Thyroid gland (tissue), 4 donors: Measurements from ENCODE around the gene NFIA. TPM values are rescaled to one million over a fixed set of nuclear protein-coding genes. Genes with fewer than 3 reads are reported as not detected.

ENCODE experiments used
- DNase-seq, 2 donors: peaks; one replicate each; pipeline ENCODE4 v3.0.0-alpha.2; 2019
- H3K27ac ChIP-seq, 3 donors: fragments of 200-600 bp; sonication (generic); 1 replicate in 2 of 3; 2 replicates in 1 of 3; pipeline ENCODE4 v1.5.1; 2016 to 2019; ENCODE audit warnings: mild to moderate bottlenecking in 1 of 3, moderate library complexity in 1 of 3
- H3K27me3 ChIP-seq: fragments of 200-600 bp; sonication (generic); one replicate; pipeline ENCODE4 v1.5.1; 2019
- H3K36me3 ChIP-seq, 2 donors: fragments of 200-600 bp; sonication (generic); one replicate each; pipeline ENCODE4 v1.5.1; 2016 to 2019
- H3K4me1 ChIP-seq, 2 donors: fragments of 200-600 bp; sonication (generic); one replicate each; pipeline ENCODE4 v1.5.1; 2017 to 2019
- H3K4me3 ChIP-seq, 3 donors: fragments of 200-600 bp; sonication (generic); replicated peaks in 1 of 3; 1 replicate in 2 of 3; 2 replicates in 1 of 3; pipeline ENCODE4 v1.5.1; 2016; ENCODE audit warnings: mild to moderate bottlenecking in 1 of 3
- H3K9me3 ChIP-seq: fragments of 200-600 bp; sonication (generic); one replicate; pipeline ENCODE4 v1.5.1; 2017
- POLR2A ChIP-seq, 2 donors: fragments of 450-650 bp; IDR thresholded peaks; one replicate each; pipeline ENCODE4 v1.6.1; 2017; ENCODE audit warnings: antibody characterized with exemption in 2 of 2, mild to moderate bottlenecking in 2 of 2, moderate library complexity in 1 of 2
- WGBS, 2 donors: methylation state at CpG; one replicate each; pipeline ENCODE4 v1.1.5; 2017; 5-methylcytosine and 5-hydroxymethylcytosine counted together
- intact Hi-C: fragments of 100-400 bp; cut with DNase I; formaldehyde crosslinking; loops from one replicate; pipeline ENCODE4 v1.15.1; 2023
- total RNA-seq, 4 donors: library from RNA; depleted of rRNA; stranded (reverse); fragments of >200 nt; gene quantifications; one replicate each; pipeline ENCODE4 v1.2.3, GENCODE V29; 2016
- TF ChIP-seq, protein P1 (sequence below), 6 experiments: fragments of 200-600 bp in 3 of 6; fragments of 450-650 bp in 3 of 6; sonication (generic) in 3 of 6; IDR thresholded peaks; one replicate each; pipeline ENCODE4 v1.5.1; 2016 to 2019; ENCODE audit warnings: antibody characterized with exemption in 6 of 6, mild to moderate bottlenecking in 2 of 6, inconsistent platforms in 1 of 6, moderate library complexity in 1 of 6

NFIA gene
- total RNA-seq, 4 donors from 2014 or later: 105 to 149 (median 118) TPM

DNA sequence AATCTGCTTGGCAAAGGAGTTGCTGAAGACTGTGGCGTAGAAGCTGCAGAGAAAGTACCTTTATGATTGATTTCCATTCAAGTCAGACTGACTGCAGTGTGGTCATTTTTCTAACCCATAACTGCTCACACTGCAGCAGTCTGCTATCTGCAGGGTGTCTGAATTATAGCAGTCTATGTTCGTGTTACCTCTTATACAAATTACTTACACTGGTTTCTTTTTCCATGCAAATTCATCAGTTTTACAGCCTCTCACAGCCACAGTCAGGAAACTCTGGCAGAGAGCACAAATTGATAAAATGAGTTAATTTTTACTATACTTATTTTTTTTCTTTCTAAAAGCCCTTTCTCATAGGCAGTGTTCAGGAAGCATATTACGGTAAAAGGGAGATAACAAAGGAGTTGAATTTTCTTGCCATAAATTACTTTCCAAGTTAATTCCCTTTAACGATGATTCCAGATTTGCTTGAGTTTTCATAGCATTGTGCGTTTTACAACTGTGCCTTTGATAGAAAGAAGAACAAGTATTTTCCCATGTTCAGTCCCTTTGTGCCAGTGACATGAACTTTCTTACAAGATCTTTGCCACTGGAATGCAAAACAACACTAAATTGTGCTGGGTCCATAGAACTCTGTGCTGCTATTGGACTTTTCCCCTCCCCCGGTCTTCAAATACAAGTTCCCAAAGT, 261.5 kb downstream of the NFIA start:
- intact Hi-C loops: no loop called here
- TF ChIP-seq, protein P1, sequence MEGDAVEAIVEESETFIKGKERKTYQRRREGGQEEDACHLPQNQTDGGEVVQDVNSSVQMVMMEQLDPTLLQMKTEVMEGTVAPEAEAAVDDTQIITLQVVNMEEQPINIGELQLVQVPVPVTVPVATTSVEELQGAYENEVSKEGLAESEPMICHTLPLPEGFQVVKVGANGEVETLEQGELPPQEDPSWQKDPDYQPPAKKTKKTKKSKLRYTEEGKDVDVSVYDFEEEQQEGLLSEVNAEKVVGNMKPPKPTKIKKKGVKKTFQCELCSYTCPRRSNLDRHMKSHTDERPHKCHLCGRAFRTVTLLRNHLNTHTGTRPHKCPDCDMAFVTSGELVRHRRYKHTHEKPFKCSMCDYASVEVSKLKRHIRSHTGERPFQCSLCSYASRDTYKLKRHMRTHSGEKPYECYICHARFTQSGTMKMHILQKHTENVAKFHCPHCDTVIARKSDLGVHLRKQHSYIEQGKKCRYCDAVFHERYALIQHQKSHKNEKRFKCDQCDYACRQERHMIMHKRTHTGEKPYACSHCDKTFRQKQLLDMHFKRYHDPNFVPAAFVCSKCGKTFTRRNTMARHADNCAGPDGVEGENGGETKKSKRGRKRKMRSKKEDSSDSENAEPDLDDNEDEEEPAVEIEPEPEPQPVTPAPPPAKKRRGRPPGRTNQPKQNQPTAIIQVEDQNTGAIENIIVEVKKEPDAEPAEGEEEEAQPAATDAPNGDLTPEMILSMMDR (IDR thresholded peaks at IDR 0.05): no peak
- TF ChIP-seq POLR2A (IDR thresholded peaks at IDR 0.05): no peak
- H3K36me3 ChIP-seq: no peaks in the 10 kb centered on the region
- no peaks in the 10 kb centered on the region for H3K9me3 ChIP-seq
- H3K27ac ChIP-seq: no peak overlapping the region
- WGBS, 2 donors: 75 to 85% methylated on average over 6 of the region's 6 CpGs
- H3K27me3 ChIP-seq: no peaks in the 10 kb centered on the region
- DNase-seq: no peak
- no peak overlapping the region for H3K4me3 ChIP-seq
- peaks cover 5 to 9% of the 10 kb centered on the region in 2 donors for H3K4me1 ChIP-seq

- Histone ChIP-seq H3K4me3 (no peak overlapping the region), H3K27ac (no peak overlapping the region), H3K9me3 (no peaks in the 10 kb centered on the region), H3K36me3 (no peaks in the 10 kb centered on the region), H3K27me3 (no peaks in the 10 kb centered on the region), H3K4me1 (peaks cover 0 to 7% of the 10 kb centered on the region in 2 donors)
- WGBS, 2 donors: 60 to 75% methylated on average over 2 of the region's 2 CpGs
- DNase-seq: no peak
- intact Hi-C loops: no loop called here
- TF ChIP-seq, protein P1 (IDR thresholded peaks at IDR 0.05): no peak
- no peak for TF ChIP-seq POLR2A (IDR thresholded peaks at IDR 0.05)
Observed at GRCh38 chr1:61344696-61345095, 262.3 kb downstream of the NFIA start.

DNA sequence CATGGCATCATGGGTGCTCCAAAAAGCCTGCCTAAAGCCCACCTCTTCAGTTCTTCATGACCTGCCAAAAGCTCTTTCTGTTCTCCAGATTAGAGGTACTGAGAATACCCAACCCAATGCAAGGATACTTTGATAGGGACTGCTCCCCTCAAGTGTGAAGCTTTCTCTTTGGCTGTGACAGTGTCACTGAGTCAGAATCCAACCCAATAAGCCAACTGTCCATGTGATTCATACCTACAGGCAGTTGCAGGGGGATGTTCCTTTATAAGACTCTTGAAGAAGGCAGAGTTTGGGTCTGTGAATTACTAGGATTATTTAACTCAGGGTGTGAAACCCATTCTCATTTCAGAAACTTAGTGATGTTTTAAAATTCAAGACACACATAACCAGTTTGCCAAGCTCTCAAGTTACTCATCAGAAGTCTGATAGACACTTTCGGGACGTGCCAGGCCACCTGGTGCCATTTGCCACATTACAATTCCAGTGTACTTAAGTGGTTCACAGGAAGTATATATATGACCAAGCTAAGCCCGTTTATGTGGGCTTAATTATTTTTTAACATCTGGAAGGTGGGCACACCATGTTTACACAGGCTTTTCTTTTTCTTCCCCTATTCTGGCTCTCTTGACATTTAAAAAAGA, 265.8 kb downstream of the NFIA start:
- 83 to 91% methylated on average over 3 of the region's 3 CpGs for WGBS, 2 donors
- Histone ChIP-seq H3K27me3 (no peaks in the 10 kb centered on the region), H3K27ac (no peak overlapping the region), H3K36me3 (peaks cover 0 to 3% of the 10 kb centered on the region in 2 donors), H3K4me3 (no peak overlapping the region), H3K4me1 (peaks cover 0 to 7% of the 10 kb centered on the region in 2 donors), H3K9me3 (no peaks in the 10 kb centered on the region)
- intact Hi-C loops: no loop called here
- TF ChIP-seq, protein P1 (IDR thresholded peaks at IDR 0.05): no peak
- TF ChIP-seq POLR2A (IDR thresholded peaks at IDR 0.05): no peak
- DNase-seq: no peak

GRCh38 chr1:61352845-61353435, 270.6 kb downstream of the NFIA start:
- Histone ChIP-seq H3K4me3 (no peak overlapping the region), H3K27me3 (no peaks in the 10 kb centered on the region), H3K9me3 (no peaks in the 10 kb centered on the region), H3K36me3 (peaks cover 0 to 4% of the 10 kb centered on the region in 2 donors), H3K27ac (no peak overlapping the region), H3K4me1 (no peaks in the 10 kb centered on the region)
- TF ChIP-seq, protein P1 (IDR thresholded peaks at IDR 0.05): no peak
- TF ChIP-seq POLR2A (IDR thresholded peaks at IDR 0.05): no peak
- 78 to 82% methylated on average over 3 of the region's 3 CpGs for WGBS, 2 donors
- DNase-seq: no peak
- intact Hi-C loops: no loop called here
